EL (cell line): Measurements from ENCODE around the gene MTCL1.

Source experiments
- DNase-seq: peaks from one replicate; pipeline ENCODE4 v3.0.0-alpha.2; 2016

MTCL1 gene

DNA sequence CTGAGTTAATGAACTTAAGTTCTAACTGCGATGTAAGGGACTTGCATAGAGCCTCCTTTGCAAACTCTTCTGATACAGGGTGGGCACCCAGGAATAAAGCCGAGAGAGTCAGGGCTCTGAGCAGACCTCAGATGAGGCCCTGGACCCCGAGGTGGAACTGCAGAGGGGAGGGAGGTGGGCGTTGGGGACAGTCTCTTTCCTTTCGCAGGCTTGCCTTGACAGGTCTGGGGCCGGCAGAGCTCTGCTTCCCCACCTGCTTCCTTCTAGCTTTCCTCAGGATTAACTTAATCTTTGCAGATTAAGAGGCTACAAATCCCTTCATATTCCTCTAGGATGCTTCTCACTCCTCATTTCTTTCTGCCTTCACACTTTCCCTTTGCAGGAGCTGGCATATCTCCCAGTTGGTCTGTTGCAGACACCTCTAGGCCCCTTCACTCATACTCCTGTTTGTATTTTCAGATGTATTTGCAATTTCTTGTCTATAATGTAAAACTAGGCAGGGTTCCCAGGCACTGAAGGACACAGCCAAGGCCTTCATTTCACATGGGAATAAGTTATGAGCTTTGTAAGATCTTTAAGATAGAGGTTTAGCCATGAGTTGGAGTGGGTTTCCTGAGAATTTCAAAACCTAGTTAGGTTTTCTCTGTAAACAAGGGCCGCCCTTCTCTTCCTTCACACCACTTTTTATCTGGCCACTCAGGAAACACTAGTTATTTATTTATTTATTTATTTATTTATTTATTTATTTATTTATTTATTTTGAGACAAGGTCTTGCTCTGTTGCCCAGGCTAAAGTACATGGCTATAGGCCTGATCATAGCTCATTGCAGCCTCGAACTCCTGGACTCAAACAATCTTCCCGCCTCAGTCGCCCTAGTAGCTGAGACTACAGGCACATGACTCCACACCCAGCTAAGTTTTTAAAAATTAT is 70.9 kb downstream of the MTCL1 start:
- no peak for DNase-seq

DNA sequence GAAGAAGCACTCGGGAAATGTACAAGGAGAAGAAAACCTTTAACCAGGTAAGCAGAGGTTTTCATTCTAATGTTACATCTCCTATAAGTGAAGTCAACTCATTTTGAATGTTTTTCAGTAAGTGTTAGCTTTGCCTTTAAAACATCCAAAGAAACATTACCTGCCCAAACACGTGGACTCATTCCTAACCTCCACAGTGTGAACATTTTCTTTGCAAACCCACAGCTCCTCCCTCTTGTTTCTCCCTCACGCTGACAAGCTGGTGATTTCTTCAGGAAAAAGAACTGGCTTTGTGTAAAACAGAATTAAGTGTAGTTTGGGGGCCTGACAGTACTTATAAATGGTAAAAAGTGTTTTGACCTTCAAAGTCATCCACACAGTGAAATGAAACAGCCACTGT is 72.5 kb downstream of the MTCL1 start:
- DNase-seq = no peak

DNA sequence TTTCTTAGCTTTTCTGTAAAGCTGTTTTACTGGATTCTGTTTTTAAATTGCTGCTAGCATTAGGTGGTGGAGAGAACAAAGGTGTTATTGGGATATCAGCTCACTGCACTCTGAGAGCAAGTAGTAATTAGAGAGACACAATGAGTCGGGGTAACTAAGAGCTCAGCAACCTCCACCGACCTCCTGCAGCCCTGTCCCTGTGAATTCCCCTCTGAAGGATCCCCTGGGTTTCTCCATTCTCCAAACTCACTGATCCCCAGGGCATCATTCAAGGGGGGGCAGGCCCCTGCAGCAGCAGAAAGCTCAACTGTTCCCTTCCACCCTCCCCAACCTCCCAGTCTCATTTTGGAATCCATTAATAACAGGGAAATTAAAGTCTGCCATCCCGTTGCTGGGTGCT is 73.0 kb downstream of the MTCL1 start:
- no peak for DNase-seq

DNA sequence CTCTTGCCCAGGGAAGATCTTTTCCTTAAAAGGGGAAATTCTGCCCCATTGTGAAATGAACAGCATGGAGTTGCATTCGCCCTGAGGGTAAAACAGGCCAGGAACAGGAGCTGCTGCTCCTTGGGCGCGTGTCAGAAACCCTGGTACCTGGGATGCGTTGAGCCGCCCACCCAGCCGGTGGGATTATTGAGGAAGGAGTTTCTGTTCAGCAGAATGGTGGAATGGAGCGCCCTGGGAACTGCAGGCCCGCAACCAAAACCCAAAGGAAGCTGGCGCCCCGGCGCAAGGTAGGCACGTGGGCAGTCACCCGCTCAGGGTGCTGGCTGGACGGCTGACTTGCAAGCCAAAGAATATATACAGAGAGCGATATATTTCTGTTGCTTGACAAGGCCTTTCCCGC is 73.5 kb downstream of the MTCL1 start:
- DNase-seq = no peak

DNA sequence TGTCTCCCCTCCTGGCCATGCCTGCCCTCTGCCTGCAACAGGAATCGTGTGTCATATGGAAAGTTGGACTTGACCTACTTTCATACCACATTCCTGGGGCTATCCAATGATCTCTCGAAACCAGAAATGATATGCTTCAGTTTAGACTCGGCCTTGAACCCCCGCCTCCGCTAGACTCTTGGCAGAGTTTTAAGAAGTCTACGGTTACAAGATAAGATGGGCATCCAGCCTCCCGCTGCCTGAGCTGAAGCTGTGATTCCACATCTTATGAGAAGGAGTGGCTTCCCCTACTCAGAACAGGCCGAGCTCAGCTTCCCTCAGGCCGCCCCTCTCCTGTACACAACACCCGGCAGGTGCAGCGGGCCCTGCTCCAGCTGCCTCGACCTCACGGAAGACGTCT is 73.9 kb downstream of the MTCL1 start:
- no peak for DNase-seq

DNA sequence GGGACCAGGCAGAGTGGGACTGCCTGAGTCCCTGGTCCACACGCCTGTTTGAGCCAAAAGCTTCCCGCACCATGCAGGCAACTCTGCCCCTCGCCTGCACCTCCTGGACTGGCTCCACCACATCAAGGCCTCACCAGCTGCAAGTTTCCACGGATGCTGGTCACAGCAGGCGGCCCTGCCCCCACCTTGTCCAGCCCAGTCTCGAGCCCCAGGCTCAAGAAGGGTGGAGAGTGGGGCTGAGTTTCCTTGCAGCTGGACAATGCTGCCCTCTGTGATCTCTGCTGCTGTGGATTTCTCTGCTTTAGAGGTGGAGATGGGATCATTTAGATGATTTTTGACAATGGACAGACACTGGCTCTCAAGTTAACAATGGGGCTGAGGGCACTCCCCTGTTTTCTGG is 74.9 kb downstream of the MTCL1 start:
- DNase-seq = no peak

DNA sequence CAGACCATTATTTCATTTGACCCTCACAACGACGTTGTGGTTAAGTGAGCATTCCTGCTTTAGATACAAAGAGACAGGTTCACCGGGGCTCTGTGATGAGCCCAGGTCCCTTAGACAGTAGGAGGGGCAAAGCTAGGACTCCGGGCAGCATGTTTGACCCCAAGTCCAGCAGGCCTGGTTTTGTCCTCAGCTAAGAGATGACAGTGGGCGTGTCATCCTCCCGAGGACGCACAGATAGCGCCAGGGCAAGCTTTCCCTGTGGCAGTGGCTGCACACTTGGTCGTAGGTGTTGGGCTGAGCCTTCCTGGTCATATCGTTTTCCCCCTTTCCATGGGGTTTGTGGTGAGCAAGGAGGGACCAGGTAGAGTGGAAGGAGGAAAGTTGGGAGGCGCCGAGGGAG is 76.3 kb downstream of the MTCL1 start:
- DNase-seq = no peak

DNA sequence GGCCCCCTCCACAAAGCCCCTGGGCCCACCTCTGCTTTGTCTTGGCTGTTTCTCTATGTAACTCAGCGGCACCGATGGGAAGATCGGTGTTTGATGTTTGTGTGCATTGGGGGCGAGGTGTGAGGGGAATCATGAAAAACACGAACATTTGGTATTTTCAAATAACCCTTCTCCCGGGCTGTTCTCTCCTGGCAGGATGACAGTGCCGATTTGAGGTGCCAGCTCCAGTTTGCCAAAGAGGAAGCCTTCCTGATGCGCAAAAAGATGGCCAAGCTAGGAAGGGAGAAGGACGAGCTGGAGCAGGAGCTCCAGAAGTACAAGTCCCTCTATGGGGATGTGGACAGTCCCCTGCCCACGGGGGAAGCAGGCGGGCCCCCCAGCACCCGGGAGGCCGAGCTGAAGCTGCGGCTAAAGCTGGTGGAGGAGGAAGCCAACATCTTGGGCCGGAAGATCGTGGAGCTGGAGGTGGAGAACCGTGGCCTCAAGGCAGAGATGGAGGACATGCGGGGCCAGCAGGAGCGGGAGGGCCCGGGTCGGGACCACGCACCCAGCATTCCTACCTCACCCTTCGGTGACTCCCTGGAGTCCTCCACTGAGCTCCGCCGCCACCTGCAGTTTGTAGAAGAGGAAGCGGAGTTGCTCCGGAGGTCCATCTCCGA is 78.1 kb downstream of the MTCL1 start:
- no peak for DNase-seq

DNA sequence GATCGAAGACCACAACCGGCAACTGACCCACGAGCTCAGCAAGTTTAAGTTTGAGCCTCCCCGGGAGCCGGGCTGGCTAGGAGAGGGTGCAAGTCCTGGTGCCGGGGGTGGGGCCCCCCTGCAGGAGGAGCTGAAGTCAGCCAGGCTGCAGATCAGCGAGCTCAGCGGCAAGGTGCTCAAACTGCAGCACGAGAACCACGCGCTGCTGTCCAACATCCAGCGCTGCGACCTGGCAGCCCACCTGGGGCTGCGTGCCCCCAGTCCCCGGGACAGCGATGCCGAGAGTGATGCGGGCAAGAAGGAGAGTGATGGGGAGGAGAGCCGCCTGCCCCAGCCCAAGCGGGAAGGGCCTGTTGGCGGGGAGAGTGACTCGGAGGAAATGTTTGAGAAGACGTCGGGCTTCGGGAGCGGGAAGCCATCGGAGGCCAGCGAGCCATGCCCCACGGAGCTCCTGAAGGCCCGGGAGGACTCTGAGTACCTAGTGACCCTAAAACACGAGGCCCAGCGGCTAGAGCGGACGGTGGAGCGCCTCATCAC is 78.7 kb downstream of the MTCL1 start:
- no peak for DNase-seq

DNA sequence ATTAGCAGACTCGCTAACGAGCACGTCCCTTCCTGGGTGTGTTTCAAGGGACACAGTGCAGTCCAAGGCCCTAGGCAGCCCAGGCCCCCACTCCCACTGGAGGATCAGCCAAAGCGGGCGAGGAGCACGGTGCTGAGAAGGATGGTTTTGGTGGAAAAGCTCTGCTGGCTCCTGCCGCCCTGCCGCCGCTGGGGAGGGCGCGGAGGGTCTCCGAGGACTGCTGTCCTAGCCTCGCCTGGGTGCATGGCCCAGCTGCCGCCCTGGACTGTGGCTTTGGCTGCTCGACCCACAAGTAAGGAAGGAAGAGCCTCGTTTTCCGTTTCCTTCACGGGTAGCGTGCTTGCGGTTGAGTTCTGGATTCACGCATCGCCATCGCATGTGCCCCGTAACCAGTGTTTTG is 79.9 kb downstream of the MTCL1 start:
- DNase-seq = no peak

DNA sequence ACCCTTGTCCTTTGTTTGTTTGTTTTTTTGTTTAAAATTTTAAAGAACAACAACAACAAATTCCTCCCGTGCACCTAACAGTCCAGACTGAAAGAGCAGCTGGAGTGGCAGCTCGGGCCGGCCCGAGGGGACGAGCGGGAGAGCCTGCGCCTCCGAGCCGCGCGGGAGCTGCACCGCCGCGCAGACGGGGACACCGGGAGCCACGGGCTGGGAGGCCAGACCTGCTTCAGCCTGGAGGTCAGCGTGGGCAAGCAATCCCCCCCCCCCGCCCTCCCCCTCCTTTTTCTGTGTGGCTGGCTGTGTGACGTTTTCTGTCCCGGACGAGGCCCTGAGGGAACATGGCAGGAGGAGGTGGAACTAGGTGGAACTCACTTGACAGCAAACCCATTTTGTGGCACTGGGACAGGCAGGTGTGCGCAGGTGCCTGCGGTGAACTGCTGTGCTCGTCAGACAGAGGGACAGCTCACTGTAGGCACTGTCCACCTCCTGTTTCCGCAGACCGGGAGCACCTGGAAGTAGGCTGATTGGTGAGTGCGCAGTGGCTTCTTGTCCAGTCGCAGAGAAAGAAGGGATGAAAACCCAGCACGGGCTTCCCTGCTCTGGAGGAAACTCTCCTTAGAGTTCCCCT is 80.6 kb downstream of the MTCL1 start:
- DNase-seq = no peak

DNA sequence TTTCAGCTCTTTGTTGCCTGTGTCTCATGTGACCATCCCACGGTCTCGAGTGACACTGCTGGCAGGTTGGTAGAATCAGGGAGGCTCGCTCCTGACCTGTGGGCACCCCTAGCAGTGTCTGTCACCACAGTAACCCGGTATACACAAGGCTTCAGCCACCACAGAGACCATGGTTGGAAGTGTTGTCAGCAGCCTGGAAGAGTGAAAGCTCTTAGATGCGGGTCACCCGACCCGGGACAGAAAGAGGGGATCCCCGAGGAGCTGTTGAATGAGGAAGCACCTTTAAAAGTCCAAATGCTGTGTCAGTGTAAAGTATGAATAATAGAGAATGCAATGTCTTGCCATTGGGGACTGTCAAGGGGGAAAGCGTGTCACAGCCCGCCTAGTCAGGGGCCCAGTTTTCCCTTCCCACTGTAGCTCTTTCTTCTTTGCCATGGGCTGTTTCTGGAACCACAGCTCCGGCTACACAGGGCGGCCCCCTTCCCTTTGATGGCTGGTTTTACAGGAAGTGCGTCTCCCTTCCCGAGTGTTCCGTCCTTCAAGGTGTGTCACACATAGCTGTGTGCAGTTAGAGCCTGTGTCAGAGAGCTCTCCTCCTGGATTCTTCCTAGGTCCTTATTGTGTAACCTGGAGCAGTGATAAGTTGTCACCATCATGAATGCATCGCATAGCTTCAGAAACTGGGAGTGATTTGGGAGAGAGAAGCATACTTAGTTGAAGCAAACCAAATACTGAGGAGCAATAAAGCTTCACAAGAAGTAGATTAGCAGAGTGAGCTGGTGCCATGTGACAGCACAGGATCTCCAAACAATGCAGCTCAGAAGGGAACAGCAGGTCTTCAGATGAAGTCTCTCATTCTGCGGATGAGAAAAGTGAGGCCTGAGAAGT is 81.4 kb downstream of the MTCL1 start:
- DNase-seq = no peak

DNA sequence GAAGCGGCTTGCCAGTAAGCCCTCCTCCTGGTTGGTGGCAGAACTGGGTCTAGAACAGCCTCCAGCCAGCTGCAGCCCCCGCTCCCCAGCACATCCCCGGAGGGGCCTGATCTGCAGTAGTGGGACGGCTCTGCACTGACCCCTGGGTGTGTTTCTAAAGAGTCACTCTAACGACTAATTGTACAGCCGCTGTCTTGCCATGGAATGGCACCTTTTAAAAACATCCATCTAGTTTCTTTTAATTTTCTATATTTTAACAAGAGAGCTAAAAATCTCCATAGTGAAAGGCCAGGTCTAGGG is 82.0 kb downstream of the MTCL1 start:
- no peak for DNase-seq

DNA sequence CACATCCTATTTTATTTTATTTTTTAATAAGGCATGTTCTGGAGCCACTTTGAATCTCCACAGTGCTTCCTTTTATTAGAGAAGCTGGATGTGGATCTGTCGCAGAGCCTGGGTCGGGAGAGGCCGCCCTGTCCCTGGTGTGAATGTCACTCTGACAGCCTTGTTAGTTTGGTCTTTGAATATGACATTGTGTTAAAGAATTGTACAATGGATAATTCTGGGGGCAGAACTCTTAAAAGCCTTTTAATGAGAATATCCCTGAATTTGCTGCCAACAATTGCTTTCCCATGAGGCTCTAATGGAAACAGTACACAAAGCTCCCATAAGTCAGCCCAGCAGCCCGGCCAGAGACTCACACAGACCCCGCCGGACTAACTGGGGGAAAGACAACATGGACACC is 82.4 kb downstream of the MTCL1 start:
- no peak for DNase-seq

DNA sequence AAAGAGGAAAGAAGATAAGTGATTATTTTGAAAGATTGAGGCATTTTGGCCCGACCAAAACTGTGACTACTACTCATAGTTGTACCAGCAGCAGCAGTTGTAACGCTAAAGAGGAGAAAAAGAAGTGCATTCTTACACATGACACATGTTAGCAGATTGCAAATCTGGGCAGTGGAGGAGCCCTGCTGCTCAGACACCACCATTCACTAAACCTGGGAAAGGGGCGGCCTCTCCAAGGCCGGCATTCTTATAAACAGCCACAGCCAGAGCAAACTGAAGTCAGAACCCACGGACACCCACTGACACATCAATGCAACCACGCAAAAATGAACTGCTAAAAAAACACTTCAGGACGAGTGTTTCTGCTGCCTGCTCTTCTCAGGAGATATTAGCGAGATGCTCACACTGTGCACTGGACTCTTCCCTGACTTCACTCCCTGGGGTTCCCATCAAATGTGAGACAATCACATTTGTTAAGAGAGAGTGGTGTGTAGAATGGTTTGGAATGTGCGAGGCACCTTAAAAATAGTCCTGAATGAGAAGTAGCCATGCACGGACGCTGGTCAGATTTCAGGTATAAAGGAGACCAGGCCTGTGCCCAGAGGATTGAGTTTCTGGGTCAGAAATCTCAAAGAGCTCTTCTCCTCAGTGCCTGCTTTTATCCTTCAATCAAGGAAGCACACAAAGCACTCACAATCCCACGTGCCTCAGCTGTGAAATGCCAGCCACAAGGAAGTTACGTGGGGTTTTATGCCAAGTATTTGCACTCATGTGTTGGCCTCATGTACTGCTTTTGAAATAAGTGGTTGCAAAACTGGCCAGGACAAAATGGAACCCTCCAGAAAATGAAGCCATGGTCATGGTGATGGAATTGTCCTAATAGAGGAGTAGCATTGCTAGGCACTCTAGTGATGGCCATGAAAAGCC is 83.4 kb downstream of the MTCL1 start:
- no peak for DNase-seq

DNA sequence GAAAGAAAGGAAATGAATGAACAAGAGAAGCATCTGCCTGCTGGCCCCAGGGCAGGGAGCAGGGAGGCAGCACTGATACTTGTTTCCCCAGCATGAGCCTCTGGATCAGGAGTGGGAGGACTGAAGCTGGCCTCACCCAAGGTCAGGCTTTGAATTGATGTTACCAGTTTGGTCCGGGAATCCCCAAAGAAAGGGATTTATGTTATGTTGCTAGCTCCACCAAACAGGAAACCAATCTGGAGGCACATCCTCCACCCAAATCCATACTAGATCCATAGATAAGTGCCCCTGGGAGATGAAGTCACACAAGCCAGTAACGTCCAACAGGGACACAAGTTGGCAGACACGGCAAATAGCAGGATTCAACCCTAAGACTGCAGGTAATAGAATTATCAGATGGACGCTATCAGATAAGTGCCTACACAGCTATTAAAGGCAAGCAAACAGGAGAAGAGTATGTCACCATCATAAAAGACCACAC is 85.9 kb downstream of the MTCL1 start:
- DNase-seq = peak; percentile 74

DNA sequence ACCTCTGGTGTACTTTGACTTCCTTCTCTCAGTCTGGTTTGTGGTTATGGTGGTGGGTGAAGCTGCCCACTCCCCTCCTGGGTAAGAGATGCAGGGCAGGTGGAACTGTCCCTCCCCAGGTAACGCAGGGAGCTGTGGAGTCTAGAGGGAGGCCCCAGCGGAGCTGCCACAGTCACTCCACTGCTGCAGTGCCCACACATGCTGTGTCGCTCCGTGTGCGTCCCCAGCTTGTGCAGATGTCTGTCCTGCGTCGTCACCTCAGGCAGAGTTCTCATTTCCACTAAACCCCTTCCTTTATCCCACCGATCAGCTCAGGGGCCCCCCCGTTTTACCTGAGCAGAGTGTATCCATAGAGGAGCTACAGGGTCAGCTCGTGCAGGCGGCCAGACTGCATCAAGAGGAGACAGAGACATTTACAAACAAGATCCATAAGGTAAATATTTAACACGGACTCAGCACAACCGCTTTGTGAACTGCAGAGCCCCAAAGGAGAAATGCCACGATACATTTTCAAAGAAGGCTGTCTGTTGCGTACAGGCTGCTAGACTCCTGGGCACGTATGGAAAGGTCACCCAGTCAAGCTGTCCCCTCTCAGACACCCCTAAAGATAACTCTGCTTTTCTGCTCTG is 87.4 kb downstream of the MTCL1 start:
- DNase-seq = no peak

DNA sequence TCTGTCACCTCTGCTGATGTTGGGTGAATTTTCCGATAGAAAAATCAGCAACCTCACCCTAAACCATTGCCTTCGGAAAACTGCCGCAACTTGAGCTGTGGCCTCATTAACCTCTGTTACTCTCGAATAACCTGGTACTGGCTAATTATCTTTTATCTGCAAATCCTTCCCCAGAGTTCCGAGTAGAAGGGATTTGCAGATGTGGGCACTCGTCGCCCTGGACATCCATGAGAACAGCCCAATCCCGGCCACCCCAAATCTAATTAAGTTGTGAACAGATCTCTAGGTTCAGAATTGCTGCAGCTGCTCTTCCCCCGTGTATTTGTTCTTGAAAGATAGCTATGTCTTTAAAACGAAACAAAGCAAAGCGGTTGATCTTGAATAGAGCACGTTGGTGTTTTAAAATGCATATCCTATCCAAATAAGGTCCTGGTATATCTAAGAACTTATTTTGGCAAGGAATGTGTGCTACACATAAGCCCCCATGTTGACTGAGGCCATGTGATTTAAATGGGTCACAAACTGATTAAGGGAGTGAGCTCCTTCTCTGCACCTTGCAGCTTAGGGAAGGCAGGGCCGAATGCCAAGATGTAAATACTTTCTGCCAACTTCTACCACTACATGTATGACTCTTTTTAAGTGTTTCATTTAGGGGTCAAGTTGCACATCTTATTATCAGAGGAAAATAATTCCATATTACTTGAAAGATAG is 88.2 kb downstream of the MTCL1 start:
- DNase-seq = no peak

DNA sequence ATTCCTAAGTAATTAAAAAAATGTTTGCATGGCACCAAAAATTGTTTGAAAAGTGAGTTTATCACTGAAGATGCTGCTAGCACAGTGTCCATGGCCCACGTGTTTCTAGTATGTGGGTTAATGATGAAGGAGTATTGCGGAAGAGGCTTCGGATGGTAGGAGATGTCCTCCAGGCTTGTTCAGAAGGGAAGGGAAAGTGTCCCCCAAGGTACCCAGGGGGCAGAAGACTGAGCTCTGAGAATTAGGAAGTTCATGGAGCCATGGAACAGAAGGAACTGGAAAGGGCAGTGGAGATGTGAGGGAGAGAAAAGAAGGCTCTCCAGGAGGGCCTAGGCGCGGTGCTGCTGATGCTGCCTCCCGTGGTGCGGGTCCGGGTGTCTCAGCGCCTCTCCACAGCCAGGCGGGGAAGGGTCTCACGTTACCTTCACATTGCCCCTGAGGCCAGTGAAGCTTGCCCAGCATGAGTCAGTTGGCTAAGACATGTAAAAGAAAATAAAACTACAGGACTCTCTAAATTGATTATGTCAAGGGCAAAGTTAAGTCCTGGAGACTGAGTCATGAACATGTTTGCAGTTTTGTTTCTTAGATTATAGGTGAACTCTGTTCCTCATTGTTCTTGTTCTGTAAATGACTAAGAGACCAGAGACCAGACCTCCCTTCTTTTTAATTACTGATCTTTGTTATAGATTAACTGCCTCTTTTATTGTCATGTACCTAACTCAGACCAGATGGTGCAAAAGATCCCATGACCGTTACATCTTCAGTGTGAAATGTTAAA is 89.0 kb downstream of the MTCL1 start:
- DNase-seq = peak; percentile 78

DNA sequence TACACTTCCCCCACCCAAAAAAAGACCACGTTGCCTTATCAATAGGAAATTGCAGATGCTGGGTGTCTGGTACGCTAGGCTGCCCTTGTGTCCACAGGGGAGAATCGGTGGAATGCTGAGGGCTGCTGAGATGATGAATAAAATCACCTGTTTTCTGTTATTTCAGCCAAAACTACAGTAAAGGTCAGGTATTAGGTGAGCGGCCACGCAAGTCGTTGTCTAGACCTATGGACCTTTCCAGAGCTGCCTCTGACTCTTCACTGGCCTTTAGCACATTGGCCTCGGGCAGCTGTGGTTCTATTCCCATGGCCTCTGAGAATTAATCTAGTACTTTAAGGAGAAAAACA is 89.6 kb downstream of the MTCL1 start:
- DNase-seq = no peak
